ENCODE data around the gene AVPR1A.
"Not testable (repeated sequence)": the region's sequence is repeated elsewhere in the genome, so short reads cannot be mapped to it uniquely, and the experiment has no call there.

Gene AVPR1A

GRCh38 chr12:63150713-63151622, at the start of gene AVPR1A:
Gene AVPR1A (minus strand): TSS chr12:63151201. CDS start chr12:63150836, 365 bp downstream.
- peak within 1 kb of the TSS; percentile 69 for H3K4me3 ChIP-seq
- H3K27ac ChIP-seq, result no peak within 1 kb of the TSS
- TF ChIP-seq CTCF (IDR thresholded peaks at IDR 0.05), result no peak
- DNase-seq (ENCODE audit: low spot score), result no peak

DNA sequence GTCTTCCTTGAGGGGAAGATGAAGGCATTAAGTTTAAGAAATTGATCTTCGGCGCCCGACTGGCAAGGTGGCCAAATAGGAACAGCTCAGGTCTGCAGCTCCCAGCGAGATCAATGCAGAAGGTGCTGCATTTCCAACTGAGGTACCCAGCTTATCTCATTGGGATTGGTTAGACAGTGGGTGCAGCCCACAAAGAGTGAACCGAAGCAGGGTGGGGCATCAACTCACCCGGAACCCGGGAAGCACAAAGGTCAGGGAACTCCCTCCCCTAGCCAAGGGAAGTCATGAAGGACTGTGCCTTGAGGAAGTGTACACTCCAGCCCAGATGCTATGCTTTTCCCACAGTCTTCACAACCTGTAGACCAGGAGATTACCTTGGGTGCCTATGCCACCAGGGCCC, 45.2 kb upstream of the AVPR1A start:
- no peak for TF ChIP-seq CTCF (IDR thresholded peaks at IDR 0.05)
- Histone ChIP-seq H3K27ac (no peak overlapping the region), H3K4me3 (no peak overlapping the region)
- DNase-seq (ENCODE audit: low spot score), result no peak

DNA sequence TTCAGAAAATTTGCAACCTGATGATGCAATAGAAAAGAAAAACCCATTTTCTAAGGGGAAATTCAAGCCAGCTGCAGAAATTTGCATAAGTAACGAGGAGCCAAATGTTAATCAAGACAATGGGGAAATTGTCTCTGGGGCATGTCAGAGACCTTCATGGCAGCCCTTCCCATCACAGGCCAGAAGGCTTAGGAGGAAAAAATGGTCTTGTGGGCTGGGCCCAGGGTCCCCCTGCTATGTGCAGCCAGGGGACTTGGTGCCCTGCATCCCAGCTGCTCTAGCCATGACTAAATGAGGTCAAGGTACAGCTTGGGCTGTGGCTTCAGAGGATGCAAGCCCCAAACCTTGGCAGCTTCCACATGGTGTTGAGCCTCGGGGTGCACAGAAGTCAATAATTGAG, 28.2 kb upstream of the AVPR1A start:
- H3K27ac ChIP-seq, result no peak overlapping the region
- DNase-seq (ENCODE audit: low spot score), result no peak
- H3K4me3 ChIP-seq, result no peak overlapping the region
- no peak for TF ChIP-seq CTCF (IDR thresholded peaks at IDR 0.05)

DNA sequence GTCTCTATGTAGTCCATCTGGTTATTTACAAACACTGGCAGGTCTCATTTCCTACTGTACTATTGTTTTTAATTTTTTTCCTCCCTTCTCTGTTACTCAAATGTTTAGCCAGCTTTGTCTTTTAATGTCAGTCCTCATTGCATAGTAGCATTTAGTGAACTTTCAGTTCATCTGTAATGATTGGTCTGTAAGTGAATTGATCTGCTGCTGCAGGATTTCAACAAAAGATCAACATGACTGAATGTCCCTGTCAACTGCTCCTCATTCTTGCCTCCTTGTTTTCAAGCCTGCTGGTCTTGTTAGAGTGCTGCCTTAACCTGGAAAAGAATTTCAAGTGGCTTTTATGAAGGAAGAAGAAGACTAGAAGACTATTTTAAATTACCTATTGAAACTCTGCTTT, 19.3 kb upstream of the AVPR1A start:
- no peak overlapping the region for H3K27ac ChIP-seq
- no peak for DNase-seq (ENCODE audit: low spot score)
- no peak overlapping the region for H3K4me3 ChIP-seq
- TF ChIP-seq CTCF (IDR thresholded peaks at IDR 0.05), result no peak

DNA sequence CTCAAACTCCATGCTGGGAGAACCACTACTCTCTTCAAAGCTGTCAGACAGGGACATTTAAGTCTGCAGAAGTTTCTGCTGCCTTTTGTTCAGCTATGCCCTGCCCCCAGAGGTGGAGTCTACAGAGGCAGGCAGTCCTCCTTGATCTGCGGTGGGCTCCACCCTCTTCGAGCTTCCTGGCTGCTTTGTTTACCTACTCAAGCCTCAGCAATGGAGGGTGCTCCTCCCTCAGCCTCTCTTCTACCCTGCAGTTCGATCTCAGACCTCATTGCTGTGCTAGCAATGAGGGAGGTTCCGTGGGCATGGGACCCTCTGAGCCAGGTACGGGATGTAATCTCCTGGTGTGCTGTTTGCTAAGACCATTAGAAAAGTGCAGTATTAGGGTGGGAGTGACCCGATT, 16.7 kb upstream of the AVPR1A start:
- not testable (repeated sequence) for H3K27ac ChIP-seq; H3K4me3 ChIP-seq; DNase-seq (ENCODE audit: low spot score)

- TF ChIP-seq CTCF (IDR thresholded peaks at IDR 0.05), result no peak
- H3K27ac ChIP-seq, result no peak overlapping the region
- no peak for DNase-seq (ENCODE audit: low spot score)
- no peak overlapping the region for H3K4me3 ChIP-seq
Measured at GRCh38 chr12:63164911-63165310, 13.9 kb upstream of the AVPR1A start.

DNA sequence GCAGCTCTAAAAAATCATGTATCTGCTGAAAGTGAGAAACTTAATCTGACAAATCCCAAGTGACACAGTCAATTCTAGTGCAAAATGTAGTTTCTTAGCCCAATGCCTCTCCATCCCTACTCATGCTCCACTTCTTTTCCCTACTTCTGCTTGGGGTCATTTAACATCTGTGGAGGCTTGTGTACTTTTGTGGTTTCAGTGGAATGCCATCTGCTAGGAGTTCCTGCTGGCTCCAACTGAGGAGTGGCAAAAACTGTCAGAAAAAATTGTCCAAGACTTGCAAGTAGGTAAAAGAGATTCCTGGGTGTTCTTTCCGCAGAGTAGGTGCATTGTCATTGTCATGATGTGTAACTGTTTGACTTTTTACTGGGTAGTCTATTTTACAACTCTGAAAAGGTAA, 12.5 kb upstream of the AVPR1A start:
- no peak for TF ChIP-seq CTCF (IDR thresholded peaks at IDR 0.05)
- Histone ChIP-seq H3K27ac (no peak overlapping the region), H3K4me3 (no peak overlapping the region)
- no peak for DNase-seq (ENCODE audit: low spot score)
